ENCODE measurements around the gene OBP2B.
"Not testable (repeated sequence)": the region's sequence is repeated elsewhere in the genome, so short reads cannot be mapped to it uniquely, and the experiment has no call there.

Gene OBP2B

GRCh38 chr9:133238272-133238850, 29.3 kb upstream of the OBP2B start:
- peak; percentile 73 for DNase-seq

DNA sequence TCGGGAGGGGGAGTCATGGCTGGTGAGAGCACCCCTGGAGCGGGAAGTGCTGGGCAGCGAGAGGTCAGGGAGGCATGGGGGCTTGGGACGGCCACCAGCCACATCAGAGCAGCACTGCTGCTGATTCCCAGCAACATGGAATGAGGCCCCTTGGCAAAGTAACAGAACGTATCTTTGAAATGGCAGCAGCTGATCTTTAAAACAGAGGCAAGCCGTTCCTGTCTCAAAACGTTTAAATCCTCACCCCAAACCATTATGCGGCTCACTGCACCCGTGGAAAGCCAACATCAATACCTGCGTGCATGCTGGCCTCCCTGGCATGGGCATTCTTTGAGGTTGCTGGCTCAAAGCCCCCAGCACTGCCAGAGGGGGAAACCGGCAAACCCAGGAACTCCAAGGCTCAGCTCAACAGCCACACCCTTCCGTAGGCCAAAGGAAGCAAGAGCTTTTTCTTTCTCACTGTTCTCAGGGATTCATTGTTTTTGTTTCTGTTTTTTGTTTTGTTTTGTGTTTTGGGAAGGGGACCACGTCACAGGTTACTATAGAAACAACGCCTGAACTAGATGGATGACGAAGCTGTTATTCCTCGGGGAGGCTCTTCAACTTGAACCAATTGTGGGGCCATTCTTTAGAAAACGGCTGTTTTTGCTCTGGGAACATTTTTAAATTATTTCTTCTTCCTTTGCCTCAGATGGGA, 28.1 kb upstream of the OBP2B start:
- DNase-seq: no peak

- DNase-seq: not testable (repeated sequence)
Measured at GRCh38 chr9:133236291-133237034, 27.4 kb upstream of the OBP2B start.

GRCh38 chr9:133235549-133236222, 26.6 kb upstream of the OBP2B start:
- DNase-seq: no peak

- no peak for DNase-seq
Measured at GRCh38 chr9:133234577-133235322, 25.7 kb upstream of the OBP2B start.

DNA sequence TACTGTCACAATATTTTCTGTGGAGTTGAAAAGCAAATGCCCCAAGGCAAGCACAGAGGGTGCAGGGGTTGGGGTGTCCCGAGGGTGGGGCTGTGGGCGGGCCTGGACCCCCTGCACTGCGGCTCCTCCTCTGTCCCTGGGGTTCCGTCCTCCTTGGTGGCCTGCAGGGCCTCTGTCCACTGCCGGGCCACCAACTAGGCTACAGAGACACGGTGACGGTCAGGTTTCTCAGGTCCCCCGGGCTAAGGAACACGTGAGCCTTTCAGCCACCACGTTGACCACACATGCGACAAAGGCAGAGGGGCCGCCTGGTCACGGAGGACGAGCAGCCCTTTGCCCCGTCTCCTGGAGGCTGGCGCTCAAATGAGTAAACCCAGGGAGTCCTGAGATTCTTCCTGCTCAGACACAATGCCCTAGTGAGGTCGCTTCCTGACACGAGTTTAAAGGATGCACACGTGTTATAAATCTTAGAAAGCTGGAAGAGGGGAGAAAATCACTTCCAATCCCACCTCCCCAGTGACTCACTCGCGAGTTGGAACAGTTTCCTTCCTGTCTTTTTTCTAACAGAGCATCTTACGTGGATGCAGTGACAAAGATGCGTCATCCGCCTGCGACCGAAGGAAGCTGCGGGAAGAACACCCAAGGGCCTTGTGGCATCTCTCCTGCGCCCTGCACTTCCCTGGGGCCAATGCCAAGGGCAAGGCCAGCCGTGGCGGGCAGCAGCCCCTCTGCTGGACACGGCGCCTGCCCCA, 24.8 kb upstream of the OBP2B start:
- no peak for DNase-seq

- not testable (repeated sequence) for DNase-seq
Measured at GRCh38 chr9:133231934-133232568, 23.0 kb upstream of the OBP2B start.

DNA sequence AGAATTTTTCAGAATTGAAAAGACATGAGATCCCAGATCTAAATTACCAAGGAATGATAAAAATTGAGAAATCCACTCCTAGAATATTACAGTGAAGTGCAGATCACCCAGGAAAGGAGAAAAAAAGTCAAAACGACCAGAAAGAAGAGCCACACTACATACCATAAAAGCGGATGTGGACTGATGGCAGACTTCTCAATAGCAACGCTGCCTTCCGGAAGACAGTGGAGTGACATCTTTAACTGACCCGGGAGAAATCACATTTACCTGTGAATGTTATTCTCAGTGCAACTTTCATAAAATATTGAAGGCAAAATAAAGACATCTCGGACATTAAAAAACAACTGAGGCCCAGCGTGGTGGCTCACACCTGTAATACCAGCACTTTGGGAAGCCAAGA, 21.5 kb upstream of the OBP2B start:
- not testable (repeated sequence) for DNase-seq

GRCh38 chr9:133230093-133230492, 21.0 kb upstream of the OBP2B start:
- no peak for DNase-seq

GRCh38 chr9:133228474-133229193, 19.6 kb upstream of the OBP2B start:
- not testable (repeated sequence) for DNase-seq

- not testable (repeated sequence) for DNase-seq
Measured at GRCh38 chr9:133227996-133228395, 18.9 kb upstream of the OBP2B start.

- DNase-seq: no peak
Measured at GRCh38 chr9:133227242-133227860, 18.3 kb upstream of the OBP2B start.

- no peak for DNase-seq
Measured at GRCh38 chr9:133226219-133227171, 17.4 kb upstream of the OBP2B start.

DNA sequence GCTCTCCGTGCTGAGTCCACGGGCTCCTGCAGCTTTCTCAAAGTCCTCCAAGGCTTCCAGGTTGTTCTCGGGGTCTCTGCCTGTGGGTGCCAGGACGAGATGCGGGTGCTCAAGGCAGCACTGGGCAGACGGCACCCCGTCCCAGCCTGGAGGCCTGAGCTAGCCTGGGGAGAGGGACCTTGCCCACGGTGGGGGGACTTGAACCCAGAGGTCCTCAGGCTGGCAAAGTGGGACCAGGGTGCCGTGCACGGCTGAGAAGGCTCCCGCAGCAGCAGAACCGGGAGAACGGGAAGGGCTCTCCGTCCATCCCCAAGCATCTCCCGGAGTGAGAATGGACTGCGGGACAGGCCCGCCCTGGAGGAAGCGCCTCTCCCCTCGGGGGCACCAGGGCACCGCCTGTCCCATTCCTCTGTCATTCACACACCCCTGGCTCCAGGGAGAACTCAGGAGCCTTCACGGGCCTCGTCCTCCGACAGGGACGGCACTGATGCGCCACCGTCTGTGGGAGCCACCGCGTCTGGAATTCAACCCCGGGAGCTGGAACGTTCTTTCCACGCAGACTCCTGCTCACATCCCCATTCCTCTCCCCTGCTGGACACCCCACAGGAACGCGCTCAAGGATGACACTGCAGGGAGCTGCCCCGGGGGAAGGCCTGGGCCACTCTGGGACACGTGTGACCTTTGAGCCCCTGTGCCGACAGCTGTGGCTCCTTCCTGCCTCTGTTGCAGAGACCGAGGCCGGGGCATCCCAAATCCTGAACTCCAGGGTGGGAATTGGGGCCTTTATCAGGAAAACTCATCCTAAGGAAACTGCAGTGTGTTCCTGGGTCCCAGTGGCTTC, 16.3 kb upstream of the OBP2B start:
- DNase-seq: no peak

GRCh38 chr9:133224762-133225161, 15.7 kb upstream of the OBP2B start:
- no peak for DNase-seq

DNA sequence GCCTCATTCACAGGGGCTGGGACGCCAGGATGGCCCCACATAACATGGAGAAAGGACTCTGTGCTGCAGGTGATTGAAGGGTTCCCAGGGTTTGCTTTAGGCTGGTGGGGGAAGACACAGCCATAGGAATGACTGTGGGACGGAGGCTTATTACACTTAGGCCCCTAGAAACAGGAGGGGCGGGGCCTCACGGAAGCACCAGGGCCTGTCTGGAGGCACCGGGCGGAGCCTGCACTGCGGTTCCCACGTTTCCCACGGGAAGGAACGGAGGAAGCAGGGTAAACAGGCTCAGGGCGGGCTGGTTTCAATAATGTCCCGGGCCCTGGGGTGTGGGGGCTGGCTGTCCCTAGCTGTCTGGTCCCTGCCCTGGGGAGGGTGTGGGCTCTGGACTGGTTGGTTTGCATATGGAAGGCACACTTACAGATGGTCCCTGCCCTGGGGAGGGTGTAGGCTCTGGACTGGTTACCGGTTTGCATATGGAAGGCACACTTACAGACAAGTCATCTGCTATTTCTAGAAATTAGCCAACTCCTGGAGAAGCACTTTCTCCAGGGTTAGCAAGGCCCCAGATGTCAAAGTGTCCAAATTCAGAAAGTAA, 14.2 kb upstream of the OBP2B start:
- DNase-seq: not testable (repeated sequence)

GRCh38 chr9:133221994-133222393, 12.9 kb upstream of the OBP2B start:
- not testable (repeated sequence) for DNase-seq
